GM21390 (cell line): ENCODE results near the gene RCOR1.
A peak's percentile ranks its signal among the peaks of the same experiment; 100 is the strongest.
"Not testable (repeated sequence)": the region's sequence is repeated elsewhere in the genome, so short reads cannot be mapped to it uniquely, and the experiment has no call there.

Experiments used
- ATAC-seq: cut with Tn5 transposase; IDR thresholded peaks from one replicate; pipeline ENCODE4 v1.9.1; 2021; ENCODE audit not compliant: unreplicated experiment

The RCOR1 gene

DNA sequence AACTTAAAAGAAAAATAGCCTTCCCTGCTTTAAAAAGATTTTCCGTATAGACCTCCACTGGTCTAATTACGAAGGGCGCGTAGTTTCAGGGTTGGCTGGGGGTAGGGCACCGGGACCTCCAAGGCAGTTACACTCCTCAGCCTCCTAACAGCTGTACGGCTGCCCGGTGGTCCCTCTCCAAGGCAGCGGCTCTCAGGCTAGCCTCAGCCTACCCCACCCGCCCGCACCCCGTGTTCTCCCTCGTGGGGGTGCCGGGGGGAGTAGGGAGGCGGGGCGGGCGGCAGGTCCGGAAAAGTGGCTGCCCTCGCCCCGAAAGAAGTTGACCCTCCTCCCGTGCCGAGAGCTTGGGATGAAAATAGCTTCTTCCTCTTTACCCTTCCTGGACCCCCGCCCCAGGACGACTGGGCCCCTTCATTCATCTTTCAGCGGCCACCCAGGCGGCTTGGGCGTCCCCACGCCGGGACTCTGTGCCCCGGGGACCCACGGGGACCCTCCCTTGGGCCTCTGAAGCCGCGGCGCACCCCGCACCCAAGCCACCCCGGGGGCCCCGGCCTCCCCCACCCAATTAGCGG, 991 bp upstream of the RCOR1 start:
- ATAC-seq: no peak

GRCh38 chr14:102592763-102593060, 263 bp downstream of the RCOR1 start:
- ATAC-seq: peak; percentile 18

- peak; percentile 11 for ATAC-seq
Observed at GRCh38 chr14:102593061-102593824, 794 bp downstream of the RCOR1 start.

DNA sequence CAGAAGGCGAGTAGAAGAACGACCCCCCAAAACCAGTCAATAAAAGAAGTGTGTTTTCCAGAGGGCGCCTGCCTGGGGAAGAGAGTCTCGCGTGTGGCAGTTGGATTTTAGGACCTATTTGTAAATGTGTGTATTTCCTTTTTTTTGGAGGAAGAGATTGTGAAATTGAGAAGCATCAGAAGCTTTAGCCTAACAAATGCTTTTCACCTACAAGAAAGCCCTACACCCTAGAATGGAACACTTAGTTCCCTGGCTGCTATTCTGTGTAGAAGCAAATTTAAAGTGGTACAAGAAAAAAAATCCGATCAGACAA, 1.3 kb downstream of the RCOR1 start:
- ATAC-seq: no peak

GRCh38 chr14:102594514-102595175, 2.2 kb downstream of the RCOR1 start:
- ATAC-seq: no peak

DNA sequence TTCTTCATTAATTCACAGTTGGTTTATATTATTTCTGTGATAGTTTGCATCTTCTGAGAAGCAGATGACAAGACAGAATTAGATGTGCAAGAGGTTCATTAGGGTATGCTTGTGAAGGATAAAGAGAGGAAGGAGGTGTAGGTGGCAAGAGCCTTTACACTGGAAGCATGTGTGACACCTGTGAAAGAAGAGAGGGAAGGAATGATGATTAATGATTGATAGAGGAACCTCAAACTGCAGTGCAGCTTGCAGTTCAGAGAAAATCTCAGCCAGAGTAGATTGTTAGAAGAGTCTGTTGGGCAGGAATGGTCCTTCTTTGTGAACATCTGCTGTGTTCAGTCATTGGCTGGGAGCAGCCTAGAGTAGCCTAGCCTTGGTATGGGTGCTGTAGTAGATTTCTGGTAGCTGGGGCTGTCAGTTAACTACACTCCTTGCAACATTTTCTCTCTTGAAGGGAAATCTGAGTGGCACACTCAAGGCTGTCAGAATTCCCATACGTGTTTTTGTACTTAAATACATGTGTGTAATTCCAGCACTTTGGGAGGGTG, 9.0 kb downstream of the RCOR1 start:
- no peak for ATAC-seq

DNA sequence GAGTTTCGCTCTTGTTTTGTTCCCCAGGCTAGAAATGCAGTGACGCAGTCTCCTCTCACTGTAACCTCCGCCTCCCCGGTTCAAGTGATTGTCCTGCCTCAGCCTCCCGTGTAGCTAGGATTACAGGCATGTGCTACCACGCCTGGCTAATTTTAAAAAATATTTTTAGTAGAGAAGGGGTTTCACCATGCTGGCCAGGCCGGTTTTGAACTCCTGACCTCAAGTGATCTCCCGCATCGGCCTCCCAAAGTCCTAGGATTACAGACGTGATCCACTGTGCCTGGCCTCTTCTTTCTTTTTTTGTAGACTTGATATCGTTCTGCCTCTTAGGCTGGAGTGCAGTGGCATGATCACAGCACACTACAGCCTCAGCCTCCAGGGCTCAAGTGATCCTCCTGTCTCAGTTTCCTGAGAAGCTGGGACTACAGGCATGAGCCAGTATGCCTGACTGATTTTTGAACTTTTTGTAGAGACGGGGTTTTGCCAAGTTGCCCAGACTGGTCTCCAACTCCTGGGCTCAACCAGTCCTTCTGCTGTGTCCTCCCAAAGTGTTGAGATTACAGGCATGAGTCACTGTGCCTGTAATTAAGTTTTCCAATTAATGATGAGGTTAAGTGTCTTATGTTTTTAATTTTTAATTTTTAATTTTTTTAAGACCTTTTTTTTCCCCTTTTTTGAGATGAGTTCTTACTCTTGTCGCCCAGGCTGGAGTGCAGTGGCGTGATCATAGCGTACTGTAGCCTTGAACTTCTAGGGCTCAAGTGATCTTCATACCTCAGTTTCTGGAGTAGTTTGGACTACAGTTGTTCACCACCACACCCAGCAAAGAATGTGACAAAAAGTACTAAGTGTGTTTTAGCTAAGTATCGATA, 10.2 kb downstream of the RCOR1 start:
- no peak for ATAC-seq

DNA sequence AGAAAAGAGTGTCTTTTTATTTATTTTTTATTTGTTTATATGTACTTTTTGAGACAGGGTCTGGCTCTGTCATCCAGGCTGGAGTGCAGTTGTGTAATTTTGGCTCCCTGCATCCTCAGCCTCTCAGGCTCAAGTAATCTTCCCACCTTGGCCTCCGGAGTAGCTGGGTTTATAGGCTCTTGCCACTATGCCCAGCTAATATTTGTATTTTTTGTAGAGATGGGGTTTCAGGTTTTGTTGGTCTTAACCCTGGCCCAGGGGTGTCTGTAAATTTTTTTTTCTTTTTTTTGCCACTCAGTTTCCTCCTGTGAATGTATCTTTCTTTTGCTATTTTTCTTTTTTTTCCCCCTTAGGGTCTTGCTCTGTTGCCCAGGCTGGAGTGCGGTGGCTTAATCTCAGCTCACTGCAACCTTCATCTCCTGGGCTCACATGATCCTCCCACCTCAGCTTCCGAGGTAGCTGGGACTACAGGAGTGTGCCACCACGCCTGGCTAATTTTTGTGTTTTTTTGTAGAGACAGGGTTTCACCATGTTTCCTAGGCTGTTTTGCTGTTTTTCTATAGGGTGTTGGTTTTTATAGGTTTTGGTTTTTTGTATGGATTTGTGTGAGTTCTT, 11.0 kb downstream of the RCOR1 start:
- ATAC-seq: no peak

- no peak for ATAC-seq
Observed at GRCh38 chr14:102604183-102604582, 11.7 kb downstream of the RCOR1 start.

GRCh38 chr14:102605029-102605428, 12.6 kb downstream of the RCOR1 start:
- ATAC-seq: no peak

DNA sequence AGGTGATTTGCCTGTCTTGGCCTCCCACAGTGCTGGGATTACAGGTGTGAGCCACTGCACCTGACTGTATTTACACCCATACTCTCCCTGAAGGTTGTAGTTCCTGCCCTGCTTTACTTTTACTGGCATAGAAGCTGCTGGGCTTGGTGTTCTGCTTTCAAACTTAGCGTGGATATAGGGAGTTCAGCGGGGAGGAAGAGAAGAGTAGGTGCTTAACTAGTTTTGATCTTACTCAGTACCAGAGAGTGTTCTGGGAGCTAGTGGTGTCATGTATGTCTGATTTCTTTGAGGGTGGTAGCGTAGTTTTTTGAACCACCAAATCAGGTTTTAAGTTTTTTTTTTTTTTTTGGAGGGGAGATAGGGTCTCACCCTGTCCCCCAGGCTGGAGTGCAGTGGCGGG, 13.8 kb downstream of the RCOR1 start:
- no peak for ATAC-seq

DNA sequence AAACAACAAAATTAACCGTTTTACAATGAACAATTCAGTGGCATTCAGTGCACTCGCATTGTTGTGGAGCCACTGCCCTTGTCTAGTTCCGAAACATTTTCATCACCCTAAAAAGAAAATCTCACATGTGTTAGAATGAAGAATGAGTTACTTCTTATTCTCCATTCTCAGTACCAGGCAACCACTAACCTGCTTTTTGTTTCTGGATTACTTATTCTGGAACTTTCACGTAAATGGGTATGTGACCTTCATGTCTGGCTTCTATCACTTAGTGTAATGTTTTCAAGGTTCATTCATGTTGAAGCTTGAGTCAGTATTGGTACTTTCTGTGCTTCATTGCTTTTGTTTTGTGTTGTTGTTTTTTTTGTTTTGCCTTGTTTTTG, 15.6 kb downstream of the RCOR1 start:
- ATAC-seq: peak; percentile 64

- peak; percentile 41 for ATAC-seq
Observed at GRCh38 chr14:102610968-102611811, 18.7 kb downstream of the RCOR1 start.

- no peak for ATAC-seq
Observed at GRCh38 chr14:102616318-102616717, 23.9 kb downstream of the RCOR1 start.

GRCh38 chr14:102616799-102617198, 24.4 kb downstream of the RCOR1 start:
- no peak for ATAC-seq

DNA sequence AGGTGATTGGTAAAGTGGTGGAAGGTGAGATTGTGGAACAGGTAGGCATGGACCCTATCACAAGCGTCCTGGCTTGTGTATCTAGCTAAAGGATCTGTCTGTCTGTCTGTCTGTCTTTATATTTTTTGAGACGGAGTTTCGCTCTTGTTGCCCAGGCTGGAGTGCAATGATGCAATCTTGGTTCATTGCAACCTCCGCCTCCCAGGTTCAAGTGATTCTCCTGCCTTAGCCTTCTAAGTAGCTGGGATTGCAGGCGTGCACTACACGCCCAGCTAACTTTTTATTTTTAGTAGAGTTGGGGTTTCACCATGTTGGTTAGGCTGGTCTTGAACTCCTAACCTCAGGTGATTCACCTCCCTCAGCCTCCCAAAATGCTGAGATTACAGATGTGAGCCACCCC, 26.6 kb downstream of the RCOR1 start:
- not testable (repeated sequence) for ATAC-seq

GRCh38 chr14:102620413-102620812, 28.0 kb downstream of the RCOR1 start:
- no peak for ATAC-seq

DNA sequence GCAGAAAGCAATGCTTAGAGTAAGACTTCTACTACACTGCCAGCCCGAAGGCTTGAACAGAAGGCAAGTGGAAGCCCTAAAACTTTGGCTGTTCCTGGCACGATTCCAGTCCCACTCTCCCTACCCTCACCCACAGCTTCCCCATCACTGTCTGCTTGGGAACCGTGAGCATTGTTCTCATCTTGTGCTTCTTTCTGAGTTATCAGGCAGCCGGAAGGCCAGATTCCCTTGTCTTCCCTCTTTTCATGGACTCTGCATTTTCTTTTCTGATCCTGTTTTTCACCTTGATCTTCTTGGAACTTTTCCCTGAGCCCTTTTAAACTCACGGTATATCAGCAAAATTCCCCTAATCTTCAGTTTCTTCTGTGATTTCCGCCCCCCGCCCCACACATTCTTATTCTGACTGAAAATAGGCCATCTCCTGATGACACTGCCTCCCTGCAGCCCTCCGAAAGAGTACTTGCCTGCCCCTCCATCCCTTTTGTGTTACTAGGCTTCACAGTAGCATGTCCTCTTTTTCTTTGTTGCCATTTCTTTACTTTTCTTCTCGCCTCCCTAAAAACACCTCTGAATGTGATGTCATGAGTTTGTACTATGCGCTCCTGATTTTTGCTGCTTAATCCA, 29.9 kb downstream of the RCOR1 start:
- ATAC-seq: no peak

DNA sequence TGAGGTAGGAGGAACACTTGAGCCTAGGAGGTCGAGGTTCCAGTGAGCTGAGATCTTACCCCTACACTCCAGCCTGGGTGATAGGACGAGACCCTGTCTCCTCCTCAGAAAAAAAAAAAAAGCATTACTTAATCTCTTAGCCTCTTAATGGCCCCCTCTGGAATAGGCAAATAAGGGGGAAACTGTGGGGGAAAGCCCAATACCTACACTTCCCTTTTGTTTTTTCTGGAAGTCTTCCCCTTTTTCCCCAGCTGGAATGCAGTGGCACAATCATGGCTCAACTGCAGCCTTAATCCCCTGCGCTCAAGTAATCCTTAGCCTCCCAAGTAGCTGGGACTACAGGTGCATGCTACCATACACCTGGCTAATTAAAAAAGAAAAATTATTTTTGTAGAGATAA, 32.2 kb downstream of the RCOR1 start:
- ATAC-seq: no peak
